Sigmoid colon (tissue), 3 donors: ENCODE results near the gene SKP2.

Source experiments
- CTCF ChIP-seq, 4 experiments: fragments of 450-650 bp in 3 of 4; fragments of 200-600 bp in 1 of 4; IDR thresholded peaks; one replicate each; pipeline ENCODE4 v1.5.1; 2016 to 2019; ENCODE audit warnings: antibody characterized with exemption in 4 of 4, mild to moderate bottlenecking in 3 of 4, moderate library complexity in 2 of 4
- POLR2A ChIP-seq, 2 donors: fragments of 450-650 bp; IDR thresholded peaks; one replicate each; pipeline ENCODE4 v1.6.1; 2016; ENCODE audit warnings: antibody characterized with exemption in 2 of 2, mild to moderate bottlenecking in 2 of 2, moderate library complexity in 2 of 2

DNA sequence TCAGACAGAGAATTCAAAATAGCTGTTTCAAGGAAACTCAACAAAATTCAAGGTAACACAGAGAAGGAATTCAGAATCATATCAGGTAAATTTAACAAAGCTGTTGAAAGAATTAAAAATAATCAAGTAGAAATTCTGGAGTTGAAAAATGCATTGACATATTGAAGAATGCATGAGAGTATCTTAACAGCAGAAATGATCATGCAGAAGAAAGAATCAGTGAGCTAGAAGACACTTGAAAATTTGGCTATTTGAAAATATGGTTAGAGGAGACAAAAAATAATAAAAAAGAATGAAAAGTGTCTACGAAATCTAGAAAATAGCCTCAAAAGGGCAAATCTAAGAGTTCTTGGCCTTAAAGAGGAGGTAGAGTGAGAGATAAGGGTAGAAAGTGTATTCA is 23.1 kb upstream of the SKP2 start:
- TF ChIP-seq CTCF (IDR thresholded peaks at IDR 0.05) (no peak), POLR2A (IDR thresholded peaks at IDR 0.05) (no peak)
